ENCODE measurements around the gene OLFM3.

OLFM3 gene

GRCh38 chr1:101846820-101847219, 149.9 kb downstream of the OLFM3 start:
- H3K4me3 ChIP-seq (replicated peaks in 1 of 2; ENCODE audit: low read depth in 2 of 2, low read length in 2 of 2), result no peak overlapping the region
- no peak for DNase-seq (ENCODE audit: low read depth in 2 of 2)
- TF ChIP-seq, protein P1, sequence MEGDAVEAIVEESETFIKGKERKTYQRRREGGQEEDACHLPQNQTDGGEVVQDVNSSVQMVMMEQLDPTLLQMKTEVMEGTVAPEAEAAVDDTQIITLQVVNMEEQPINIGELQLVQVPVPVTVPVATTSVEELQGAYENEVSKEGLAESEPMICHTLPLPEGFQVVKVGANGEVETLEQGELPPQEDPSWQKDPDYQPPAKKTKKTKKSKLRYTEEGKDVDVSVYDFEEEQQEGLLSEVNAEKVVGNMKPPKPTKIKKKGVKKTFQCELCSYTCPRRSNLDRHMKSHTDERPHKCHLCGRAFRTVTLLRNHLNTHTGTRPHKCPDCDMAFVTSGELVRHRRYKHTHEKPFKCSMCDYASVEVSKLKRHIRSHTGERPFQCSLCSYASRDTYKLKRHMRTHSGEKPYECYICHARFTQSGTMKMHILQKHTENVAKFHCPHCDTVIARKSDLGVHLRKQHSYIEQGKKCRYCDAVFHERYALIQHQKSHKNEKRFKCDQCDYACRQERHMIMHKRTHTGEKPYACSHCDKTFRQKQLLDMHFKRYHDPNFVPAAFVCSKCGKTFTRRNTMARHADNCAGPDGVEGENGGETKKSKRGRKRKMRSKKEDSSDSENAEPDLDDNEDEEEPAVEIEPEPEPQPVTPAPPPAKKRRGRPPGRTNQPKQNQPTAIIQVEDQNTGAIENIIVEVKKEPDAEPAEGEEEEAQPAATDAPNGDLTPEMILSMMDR (IDR thresholded peaks at IDR 0.05; ENCODE audit: low read depth, low read length), result no peak

- no peak for DNase-seq (ENCODE audit: low read depth in 2 of 2)
These were observed 153.6 kb downstream of the OLFM3 start for GRCh38 chr1:101843160-101843559.

GRCh38 chr1:101841824-101842223, 154.9 kb downstream of the OLFM3 start:
- TF ChIP-seq, protein P1 (IDR thresholded peaks at IDR 0.05; ENCODE audit: low read depth, low read length), result no peak
- no peak for DNase-seq (ENCODE audit: low read depth in 2 of 2)
- no peak overlapping the region for H3K4me3 ChIP-seq (replicated peaks in 1 of 2; ENCODE audit: low read depth in 2 of 2, low read length in 2 of 2)

More at GRCh38 chr1:101843160-101843559, 153.6 kb downstream of the OLFM3 start:
- no peak overlapping the region for H3K4me3 ChIP-seq (replicated peaks in 1 of 2; ENCODE audit: low read depth in 2 of 2, low read length in 2 of 2)
- TF ChIP-seq, protein P1 (IDR thresholded peaks at IDR 0.05; ENCODE audit: low read depth, low read length), result no peak

- no peak for DNase-seq (ENCODE audit: low read depth in 2 of 2)
- TF ChIP-seq, protein P1 (IDR thresholded peaks at IDR 0.05; ENCODE audit: low read depth, low read length), result no peak
These were observed 160.7 kb downstream of the OLFM3 start for GRCh38 chr1:101835988-101836387.

DNA sequence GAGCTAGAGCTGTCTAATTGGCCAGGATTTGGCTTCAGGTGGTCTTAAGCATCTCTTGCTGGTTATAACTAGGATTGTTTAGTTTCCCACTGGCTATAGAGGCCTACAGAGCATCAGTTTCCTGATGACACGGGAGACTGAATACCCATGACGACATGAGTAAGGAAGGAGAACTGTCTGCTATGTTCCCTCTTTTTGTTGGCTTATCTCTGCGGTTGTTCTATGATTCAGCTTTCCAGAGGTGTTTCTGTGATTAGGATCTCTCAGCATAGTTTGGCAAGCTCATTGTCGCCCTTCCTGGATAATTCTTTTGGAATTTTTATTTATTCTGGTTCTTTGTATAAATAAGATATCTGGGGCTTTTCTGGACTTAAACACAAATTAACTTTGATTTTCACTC, 163.4 kb downstream of the OLFM3 start:
- no peak for DNase-seq (ENCODE audit: low read depth in 2 of 2)
- TF ChIP-seq, protein P1 (IDR thresholded peaks at IDR 0.05; ENCODE audit: low read depth, low read length), result no peak
- no peak overlapping the region for H3K4me3 ChIP-seq (replicated peaks in 1 of 2; ENCODE audit: low read depth in 2 of 2, low read length in 2 of 2)

More at GRCh38 chr1:101835988-101836387, 160.7 kb downstream of the OLFM3 start:
- H3K4me3 ChIP-seq (replicated peaks in 1 of 2; ENCODE audit: low read depth in 2 of 2, low read length in 2 of 2), result no peak overlapping the region

GRCh38 chr1:101826416-101826815, 170.3 kb downstream of the OLFM3 start:
- H3K4me3 ChIP-seq (replicated peaks in 1 of 2; ENCODE audit: low read depth in 2 of 2, low read length in 2 of 2), result no peak overlapping the region

More at GRCh38 chr1:101826416-101826815, 170.3 kb downstream of the OLFM3 start:
- TF ChIP-seq, protein P1 (IDR thresholded peaks at IDR 0.05; ENCODE audit: low read depth, low read length), result no peak
- DNase-seq (ENCODE audit: low read depth in 2 of 2), result no peak
